HG03521 (cell line): ENCODE data around the gene GYPB.
"Not testable (repeated sequence)": the region's sequence is repeated elsewhere in the genome, so short reads cannot be mapped to it uniquely, and the experiment has no call there.

Experiments used
- ATAC-seq: cut with Tn5 transposase; IDR thresholded peaks from one replicate; pipeline ENCODE4 v1.9.1; 2021; ENCODE audit warnings: mild to moderate bottlenecking, moderate library complexity; ENCODE audit not compliant: unreplicated experiment

The GYPB gene

GRCh38 chr4:143950185-143950584 is 69.0 kb downstream of the GYPB start:
- ATAC-seq = not testable (repeated sequence)

DNA sequence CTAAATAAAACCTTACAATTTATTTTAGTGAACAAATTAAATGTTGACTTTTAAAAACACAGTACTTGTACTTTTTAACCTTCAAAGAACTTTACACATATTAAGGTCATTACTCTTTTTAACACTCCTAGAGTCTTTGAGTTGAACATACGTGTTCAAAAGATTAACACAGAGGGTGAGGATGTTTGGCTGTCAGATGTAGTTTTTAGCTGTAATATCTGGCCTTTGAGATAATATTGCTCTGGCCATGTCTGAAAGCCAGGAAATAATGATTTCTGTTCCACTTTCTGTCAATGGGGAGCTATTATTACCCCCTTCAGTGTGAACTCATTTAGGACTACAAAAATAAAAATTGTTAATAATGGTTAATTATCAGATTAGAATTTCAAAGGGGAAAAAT is 71.7 kb downstream of the GYPB start:
- not testable (repeated sequence) for ATAC-seq
